ENCODE measurements around the gene KIRREL3.

The KIRREL3 gene

GRCh38 chr11:126781942-126782341 lies 218.6 kb downstream of the KIRREL3 start:
- no peak for DNase-seq (ENCODE audit: low read depth)

GRCh38 chr11:126776119-126776518 lies 224.5 kb downstream of the KIRREL3 start:
- DNase-seq (ENCODE audit: low read depth): no peak

GRCh38 chr11:126772267-126772666 lies 228.3 kb downstream of the KIRREL3 start:
- no peak for DNase-seq (ENCODE audit: low read depth)

- no peak for DNase-seq (ENCODE audit: low read depth)
These were observed 231.9 kb downstream of the KIRREL3 start for GRCh38 chr11:126768702-126769101.

GRCh38 chr11:126766440-126766839 lies 234.1 kb downstream of the KIRREL3 start:
- no peak for DNase-seq (ENCODE audit: low read depth)

GRCh38 chr11:126765196-126765595 lies 235.4 kb downstream of the KIRREL3 start:
- DNase-seq (ENCODE audit: low read depth): no peak

- no peak for DNase-seq (ENCODE audit: low read depth)
These were observed 236.3 kb downstream of the KIRREL3 start for GRCh38 chr11:126764231-126764630.

- DNase-seq (ENCODE audit: low read depth): no peak
These were observed 243.7 kb downstream of the KIRREL3 start for GRCh38 chr11:126756855-126757254.

- DNase-seq (ENCODE audit: low read depth): no peak
These were observed 244.1 kb downstream of the KIRREL3 start for GRCh38 chr11:126756421-126756820.

GRCh38 chr11:126755526-126755925 lies 245.0 kb downstream of the KIRREL3 start:
- no peak for DNase-seq (ENCODE audit: low read depth)

GRCh38 chr11:126754591-126755426 lies 245.8 kb downstream of the KIRREL3 start:
- no peak for DNase-seq (ENCODE audit: low read depth)

GRCh38 chr11:126753990-126754389 lies 246.6 kb downstream of the KIRREL3 start:
- DNase-seq (ENCODE audit: low read depth): no peak

GRCh38 chr11:126751242-126751641 lies 249.3 kb downstream of the KIRREL3 start:
- no peak for DNase-seq (ENCODE audit: low read depth)

- DNase-seq (ENCODE audit: low read depth): no peak
These were observed 251.8 kb downstream of the KIRREL3 start for GRCh38 chr11:126748793-126749192.

GRCh38 chr11:126748100-126748791 lies 252.3 kb downstream of the KIRREL3 start:
- DNase-seq (ENCODE audit: low read depth): no peak

- DNase-seq (ENCODE audit: low read depth): no peak
These were observed 253.3 kb downstream of the KIRREL3 start for GRCh38 chr11:126747315-126747714.

- DNase-seq (ENCODE audit: low read depth): no peak
These were observed 254.1 kb downstream of the KIRREL3 start for GRCh38 chr11:126746443-126746842.

GRCh38 chr11:126744699-126745098 lies 255.9 kb downstream of the KIRREL3 start:
- no peak for DNase-seq (ENCODE audit: low read depth)

GRCh38 chr11:126743628-126744027 lies 256.9 kb downstream of the KIRREL3 start:
- DNase-seq (ENCODE audit: low read depth): no peak

GRCh38 chr11:126742582-126742981 lies 258.0 kb downstream of the KIRREL3 start:
- no peak for DNase-seq (ENCODE audit: low read depth)

GRCh38 chr11:126740846-126741245 lies 259.7 kb downstream of the KIRREL3 start:
- DNase-seq (ENCODE audit: low read depth): no peak

GRCh38 chr11:126739499-126740145 lies 260.9 kb downstream of the KIRREL3 start:
- DNase-seq (ENCODE audit: low read depth): no peak

All from activated T-helper 1 cell treated with Interleukin-2 at 50 U/mL for 16 hours (primary cell).